GM13976 (cell line): Measurements from ENCODE around the gene CLNK.

Experiments
- DNase-seq: peaks from one replicate; pipeline ENCODE4 v3.0.0; 2012; ENCODE audit warnings: low spot score
- in situ Hi-C: fragments of 300-500 bp; cut with MboI; formaldehyde crosslinking; loops from one replicate; pipeline ENCODE4 v1.12.0; 2022; ENCODE audit warnings: low sequenced_read_pairs, mixed read lengths, inconsistent platforms; ENCODE audit not compliant: unreplicated experiment
- TF ChIP-seq, protein P1 (sequence below): IDR thresholded peaks from 2 replicates; pipeline ENCODE4 v1.5.1; 2012; ENCODE audit warnings: borderline replicate concordance, mild to moderate bottlenecking; ENCODE audit not compliant: insufficient read depth; ENCODE audit errors: extremely low read depth, missing control alignments, control extremely low read depth

The CLNK gene

GRCh38 chr4:10625131-10625530, 59.4 kb downstream of the CLNK start:
- in situ Hi-C loops = no loop called here
- DNase-seq = no peak
- TF ChIP-seq, protein P1, sequence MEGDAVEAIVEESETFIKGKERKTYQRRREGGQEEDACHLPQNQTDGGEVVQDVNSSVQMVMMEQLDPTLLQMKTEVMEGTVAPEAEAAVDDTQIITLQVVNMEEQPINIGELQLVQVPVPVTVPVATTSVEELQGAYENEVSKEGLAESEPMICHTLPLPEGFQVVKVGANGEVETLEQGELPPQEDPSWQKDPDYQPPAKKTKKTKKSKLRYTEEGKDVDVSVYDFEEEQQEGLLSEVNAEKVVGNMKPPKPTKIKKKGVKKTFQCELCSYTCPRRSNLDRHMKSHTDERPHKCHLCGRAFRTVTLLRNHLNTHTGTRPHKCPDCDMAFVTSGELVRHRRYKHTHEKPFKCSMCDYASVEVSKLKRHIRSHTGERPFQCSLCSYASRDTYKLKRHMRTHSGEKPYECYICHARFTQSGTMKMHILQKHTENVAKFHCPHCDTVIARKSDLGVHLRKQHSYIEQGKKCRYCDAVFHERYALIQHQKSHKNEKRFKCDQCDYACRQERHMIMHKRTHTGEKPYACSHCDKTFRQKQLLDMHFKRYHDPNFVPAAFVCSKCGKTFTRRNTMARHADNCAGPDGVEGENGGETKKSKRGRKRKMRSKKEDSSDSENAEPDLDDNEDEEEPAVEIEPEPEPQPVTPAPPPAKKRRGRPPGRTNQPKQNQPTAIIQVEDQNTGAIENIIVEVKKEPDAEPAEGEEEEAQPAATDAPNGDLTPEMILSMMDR = no peak

DNA sequence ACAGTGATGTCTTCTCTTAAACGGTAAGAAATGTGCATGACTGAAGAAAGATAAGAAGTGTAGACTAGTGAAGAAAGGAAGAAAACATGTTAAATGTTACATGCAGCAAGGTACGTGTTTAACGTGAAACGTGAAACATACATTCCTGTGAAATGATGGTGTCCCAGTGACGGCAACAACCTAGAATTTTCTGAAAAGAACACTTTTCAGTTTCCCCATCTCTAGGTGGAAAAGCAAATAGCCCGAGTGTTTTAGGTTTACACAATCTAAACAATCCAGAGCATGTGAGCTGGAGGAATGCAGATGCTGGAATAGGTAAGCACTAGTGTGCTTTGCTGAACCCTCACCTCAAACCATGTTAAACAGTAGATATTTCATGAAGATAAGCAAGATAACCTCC, 60.7 kb downstream of the CLNK start:
- DNase-seq = no peak
- in situ Hi-C loops = no loop called here
- TF ChIP-seq, protein P1 = no peak

DNA sequence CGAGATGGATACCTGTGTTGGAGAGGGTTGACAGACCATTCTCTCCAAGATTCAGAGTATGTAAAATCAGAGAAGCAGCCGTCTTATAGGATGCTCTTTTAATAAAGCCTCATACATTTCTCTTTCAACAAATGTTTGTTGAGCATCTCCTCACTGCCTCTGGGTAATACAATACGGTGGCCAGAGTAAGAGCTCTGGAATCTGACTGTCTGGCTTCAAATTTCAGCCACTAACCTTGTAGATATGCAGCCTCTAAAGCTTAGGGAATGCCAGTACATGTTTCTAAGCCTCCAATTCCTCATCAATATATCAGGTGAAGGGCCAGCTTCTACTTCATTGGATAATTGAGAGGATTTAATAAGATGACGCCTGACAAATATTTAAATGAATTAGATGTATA, 61.3 kb downstream of the CLNK start:
- in situ Hi-C loops = no loop called here
- TF ChIP-seq, protein P1 = no peak
- DNase-seq = no peak

- in situ Hi-C loops = no loop called here
Measured at GRCh38 chr4:10622728-10623127, 61.8 kb downstream of the CLNK start.

GRCh38 chr4:10620935-10621488, 63.6 kb downstream of the CLNK start:
- TF ChIP-seq, protein P1 = no peak
- no peak for DNase-seq
- in situ Hi-C loops = no loop called here

More at GRCh38 chr4:10622728-10623127, 61.8 kb downstream of the CLNK start:
- TF ChIP-seq, protein P1 = peak; percentile 40
- peak; percentile 63 for DNase-seq

DNA sequence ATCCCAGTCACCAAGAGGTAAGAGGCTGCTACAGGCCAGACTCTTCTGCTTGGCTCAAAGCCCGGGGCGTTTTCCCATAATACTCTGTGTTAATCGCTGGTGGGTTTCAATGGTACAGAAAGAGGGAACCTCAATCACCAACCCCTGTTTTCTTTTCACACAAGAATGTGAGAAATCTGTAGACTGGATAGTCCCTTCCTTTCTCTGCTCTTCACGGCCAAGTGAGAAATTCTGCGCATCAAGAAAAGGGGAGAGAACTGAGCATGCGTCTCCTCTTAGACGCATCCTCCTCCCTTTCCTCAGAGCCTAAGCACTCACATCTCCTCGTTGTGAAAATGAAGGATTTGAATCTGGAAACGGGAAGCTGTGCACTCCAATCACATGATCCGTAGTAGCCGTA, 64.7 kb downstream of the CLNK start:
- in situ Hi-C loops = no loop called here
- TF ChIP-seq, protein P1 = no peak
- DNase-seq = no peak
